HG02840 (cell line): ENCODE measurements around the gene PLD4.

Experiments
- ATAC-seq: cut with Tn5 transposase; IDR thresholded peaks from one replicate; pipeline ENCODE4 v1.9.1; 2021; ENCODE audit warnings: mild to moderate bottlenecking, moderate library complexity, moderate number of reproducible peaks; ENCODE audit not compliant: unreplicated experiment, low FRiP score

PLD4 gene

GRCh38 chr14:104981699-104982541 lies 57.2 kb downstream of the PLD4 start:
- no peak for ATAC-seq

- no peak for ATAC-seq
These were observed 58.0 kb downstream of the PLD4 start for GRCh38 chr14:104982548-104983230.
